GM23248 (cell line): ENCODE results near the gene HIC1. TPM values are rescaled to one million over a fixed set of nuclear protein-coding genes. Genes with fewer than 3 reads are reported as not detected.

ENCODE experiments used
- DNase-seq: peaks from one replicate; pipeline ENCODE4 v3.0.0-alpha.2; 2015
- H2AFZ ChIP-seq: fragments of 200-600 bp; sonication (generic); 2 replicates; pipeline ENCODE4 v1.6.1; 2016; ENCODE audit warnings: antibody characterized with exemption
- H3F3A ChIP-seq: fragments of 200-600 bp; sonication (generic); 2 replicates; pipeline ENCODE4 v1.6.1; 2016; ENCODE audit warnings: mild to moderate bottlenecking, antibody characterized with exemption, mixed run types; ENCODE audit not compliant: insufficient read depth
- H3K27ac ChIP-seq: fragments of 200-600 bp; sonication (generic); 2 replicates; pipeline ENCODE4 v1.5.1; 2016; ENCODE audit warnings: mild to moderate bottlenecking
- H3K27me3 ChIP-seq: fragments of 200-600 bp; sonication (generic); replicated peaks from 2 replicates; pipeline ENCODE4 v1.6.1; 2016; ENCODE audit warnings: mild to moderate bottlenecking; ENCODE audit not compliant: insufficient read depth
- H3K36me3 ChIP-seq: fragments of 200-600 bp; sonication (generic); 2 replicates; pipeline ENCODE4 v1.6.1; 2016; ENCODE audit warnings: low read depth, mild to moderate bottlenecking
- H3K4me1 ChIP-seq: fragments of 200-600 bp; sonication (generic); 2 replicates; pipeline ENCODE4 v1.6.1; 2016; ENCODE audit warnings: mild to moderate bottlenecking; ENCODE audit not compliant: insufficient read depth
- H3K4me2 ChIP-seq: fragments of 200-600 bp; sonication (generic); one replicate; pipeline ENCODE4 v1.6.1; 2016; ENCODE audit warnings: mild to moderate bottlenecking; ENCODE audit not compliant: unreplicated experiment
- H3K4me3 ChIP-seq: fragments of 200-600 bp; sonication (generic); 2 replicates; pipeline ENCODE4 v1.5.1; 2016; ENCODE audit warnings: mild to moderate bottlenecking
- H3K79me2 ChIP-seq: fragments of 200-600 bp; sonication (generic); 2 replicates; pipeline ENCODE4 v1.6.1; 2016; ENCODE audit warnings: mild to moderate bottlenecking; ENCODE audit not compliant: insufficient read depth
- H3K9ac ChIP-seq: fragments of 200-600 bp; sonication (generic); 2 replicates; pipeline ENCODE4 v1.6.1; 2016; ENCODE audit warnings: mild to moderate bottlenecking
- H3K9me2 ChIP-seq: fragments of 200-600 bp; sonication (generic); 2 replicates; pipeline ENCODE4 v1.6.1; 2016; ENCODE audit warnings: mixed run types, mild to moderate bottlenecking, moderate library complexity; ENCODE audit not compliant: insufficient read depth
- H3K9me3 ChIP-seq: fragments of 200-600 bp; sonication (generic); one replicate; pipeline ENCODE4 v1.6.1; 2017; ENCODE audit warnings: low read depth
- H4K20me1 ChIP-seq: fragments of 200-600 bp; sonication (generic); 2 replicates; pipeline ENCODE4 v1.6.0; 2016; ENCODE audit not compliant: insufficient read depth
- EZH2 ChIP-seq: fragments of 200-600 bp; sonication (generic); IDR thresholded peaks from 2 replicates; pipeline ENCODE4 v1.6.1; 2018; ENCODE audit warnings: antibody characterized with exemption, mild to moderate bottlenecking; ENCODE audit not compliant: insufficient read depth, poor library complexity, severe bottlenecking
- EZH2phosphoT487 ChIP-seq: fragments of 200-600 bp; sonication (generic); IDR thresholded peaks from 2 replicates; pipeline ENCODE4 v1.6.1; 2018; ENCODE audit warnings: antibody characterized with exemption, moderate library complexity, mild to moderate bottlenecking, low read depth; ENCODE audit not compliant: insufficient read depth
- WGBS, 2 experiments: methylation state at CpG; one replicate each; pipeline ENCODE4 v1.1.6; 2015 to 2017; ENCODE audit warnings: low lambda C conversion rate in 2 of 2, low coverage in 1 of 2; ENCODE audit errors: missing lambda C conversion rate in 2 of 2; 5-methylcytosine and 5-hydroxymethylcytosine counted together
- in situ Hi-C: fragments of 300-500 bp; cut with MboI; formaldehyde crosslinking; loops from 2 replicates; pipeline ENCODE4 v1.15.0; 2020
- polyA plus RNA-seq: library from polyadenylated mRNA; unstranded; fragments of >200 nt; fragmentation: Nextera tagmentation; extraction: Ambion mirVana; gene quantifications from 2 replicates; pipeline ENCODE4 v1.2.1, GENCODE V29; 2016
- total RNA-seq: library from RNA; depleted of rRNA; stranded (reverse); fragments of >200 nt; shearing (Covaris generic); gene quantifications from 2 replicates; pipeline ENCODE4 v1.2.3, GENCODE V29; 2014

The HIC1 gene
- total and polyA plus RNA-seq, 2 experiments from 2014 or later, result 1.6 to 35.0 TPM

GRCh38 chr17:2019723-2020122 lies 35.2 kb upstream of the HIC1 start:
- H3K79me2 ChIP-seq, result no peaks in the 10 kb centered on the region
- no peak overlapping the region for H3K9ac ChIP-seq
- H2AFZ ChIP-seq, result no peak overlapping the region
- WGBS, 2 experiments, result 74 to 83% methylated on average over 8 of the region's 8 CpGs
- H3F3A ChIP-seq, result no peaks in the 10 kb centered on the region
- in situ Hi-C loops, result no loop called here
- no peaks in the 10 kb centered on the region for H3K4me1 ChIP-seq
- peaks cover 23% of the 10 kb centered on the region for H3K27me3 ChIP-seq
- DNase-seq, result no peak
- H3K4me3 ChIP-seq, result no peak overlapping the region
- H3K27ac ChIP-seq, result no peak overlapping the region
- no peaks in the 10 kb centered on the region for H3K36me3 ChIP-seq
- H3K4me2 ChIP-seq, result no peak overlapping the region
- H3K9me2 ChIP-seq, result no peaks in the 10 kb centered on the region
- TF ChIP-seq EZH2phosphoT487, result no peak
- H4K20me1 ChIP-seq, result no peaks in the 10 kb centered on the region
- no peaks in the 10 kb centered on the region for H3K9me3 ChIP-seq

- WGBS, 2 experiments, result 77 to 79% methylated on average over 8 of the region's 8 CpGs
- no peaks in the 10 kb centered on the region for H3K36me3 ChIP-seq
- H3K27ac ChIP-seq, result no peak overlapping the region
- in situ Hi-C loops, result no loop called here
- TF ChIP-seq EZH2, result no peak
- TF ChIP-seq EZH2phosphoT487, result no peak
- no peaks in the 10 kb centered on the region for H3F3A ChIP-seq
- H3K9me2 ChIP-seq, result no peaks in the 10 kb centered on the region
- no peak overlapping the region for H3K4me2 ChIP-seq
- H3K9me3 ChIP-seq, result no peaks in the 10 kb centered on the region
- no peaks in the 10 kb centered on the region; the same call in 1 of the 2 replicates for H3K4me1 ChIP-seq
- peaks cover 23% of the 10 kb centered on the region for H3K27me3 ChIP-seq
- H3K79me2 ChIP-seq, result no peaks in the 10 kb centered on the region
- no peaks in the 10 kb centered on the region for H4K20me1 ChIP-seq
- no peak overlapping the region for H2AFZ ChIP-seq
- H3K9ac ChIP-seq, result no peak overlapping the region
- no peak overlapping the region for H3K4me3 ChIP-seq
- DNase-seq, result no peak
Observed at GRCh38 chr17:2020721-2021120, 34.2 kb upstream of the HIC1 start.

- H3K4me3 ChIP-seq, result no peak overlapping the region
- no peak overlapping the region for H3K4me2 ChIP-seq
- H4K20me1 ChIP-seq, result no peaks in the 10 kb centered on the region
- H3K27me3 ChIP-seq, result peaks cover 23% of the 10 kb centered on the region
- TF ChIP-seq EZH2 (no peak), EZH2phosphoT487 (no peak)
- H3K79me2 ChIP-seq, result no peaks in the 10 kb centered on the region
- H2AFZ ChIP-seq, result no peak overlapping the region
- H3K4me1 ChIP-seq, result no peaks in the 10 kb centered on the region; the same call in 1 of the 2 replicates
- in situ Hi-C loops, result no loop called here
- H3K27ac ChIP-seq, result no peak overlapping the region
- WGBS, 2 experiments, result 93 to 94% methylated on average over 15 of the region's 15 CpGs
- H3F3A ChIP-seq, result no peaks in the 10 kb centered on the region
- H3K9me2 ChIP-seq, result no peaks in the 10 kb centered on the region
- H3K36me3 ChIP-seq, result no peaks in the 10 kb centered on the region
- no peaks in the 10 kb centered on the region for H3K9me3 ChIP-seq
- H3K9ac ChIP-seq, result no peak overlapping the region
- no peak for DNase-seq
Observed at GRCh38 chr17:2022647-2023240, 32.2 kb upstream of the HIC1 start.

- WGBS, 2 experiments, result 83 to 87% methylated on average over 9 to 16 of the region's 16 CpGs
Observed at GRCh38 chr17:2023256-2023655, 31.6 kb upstream of the HIC1 start.

More at GRCh38 chr17:2023256-2023655, 31.6 kb upstream of the HIC1 start:
- H3K4me2 ChIP-seq, result no peak overlapping the region
- in situ Hi-C loops, result no loop called here
- H3K36me3 ChIP-seq, result no peaks in the 10 kb centered on the region
- H3K9ac ChIP-seq, result no peak overlapping the region
- H3F3A ChIP-seq, result no peaks in the 10 kb centered on the region
- H4K20me1 ChIP-seq, result no peaks in the 10 kb centered on the region
- H3K4me1 ChIP-seq, result no peaks in the 10 kb centered on the region; the same call in 1 of the 2 replicates
- H3K27me3 ChIP-seq, result peaks cover 21% of the 10 kb centered on the region
- no peak overlapping the region for H3K27ac ChIP-seq
- no peaks in the 10 kb centered on the region for H3K9me2 ChIP-seq
- no peak overlapping the region for H3K4me3 ChIP-seq
- DNase-seq, result no peak
- H2AFZ ChIP-seq, result no peak overlapping the region
- H3K9me3 ChIP-seq, result no peaks in the 10 kb centered on the region
- TF ChIP-seq EZH2phosphoT487 (no peak), EZH2 (no peak)
- H3K79me2 ChIP-seq, result no peaks in the 10 kb centered on the region
